HG03103 (cell line): Measurements from ENCODE around the gene DNM1.
"Not testable (repeated sequence)": the region's sequence is repeated elsewhere in the genome, so short reads cannot be mapped to it uniquely, and the experiment has no call there.

Experiments used
- ATAC-seq: cut with Tn5 transposase; IDR thresholded peaks from one replicate; pipeline ENCODE4 v1.9.1; 2021; ENCODE audit warnings: low read depth; ENCODE audit not compliant: unreplicated experiment

The DNM1 gene

DNA sequence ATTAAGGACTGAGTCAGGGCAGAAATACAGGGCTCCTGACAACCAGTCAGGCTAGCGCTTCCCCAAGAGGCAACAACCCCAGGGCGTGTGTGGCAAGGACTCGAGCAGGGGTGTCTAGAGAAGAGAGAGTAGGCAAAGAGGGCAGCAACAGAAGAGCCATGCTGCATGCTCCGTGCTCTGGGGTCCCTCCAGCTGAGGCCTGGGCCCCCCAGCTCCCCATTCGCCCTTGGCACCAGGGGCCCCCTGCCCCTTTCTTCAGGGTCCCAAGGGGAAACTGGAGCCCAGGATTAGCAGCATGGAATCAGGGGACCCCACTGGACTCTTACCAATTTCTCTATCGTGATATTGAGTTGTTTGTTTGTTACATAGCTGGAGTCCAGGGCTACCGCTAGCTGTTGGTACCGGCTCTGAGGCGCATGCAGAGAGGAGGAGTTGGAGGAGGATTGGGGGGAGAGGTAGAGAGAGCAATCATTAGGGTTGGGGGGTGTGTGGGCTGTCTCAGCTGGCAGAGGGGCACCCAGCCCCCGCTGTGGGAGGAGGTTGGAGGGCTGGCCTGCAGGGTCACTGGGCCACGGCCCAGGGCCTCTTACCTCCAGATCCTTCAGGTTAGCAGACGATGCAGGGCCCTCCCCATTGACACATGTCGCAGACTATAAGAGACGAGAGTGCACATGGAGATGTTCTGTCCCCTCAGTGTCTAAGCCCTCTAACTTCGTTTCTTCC is 63.9 kb downstream of the DNM1 start:
- no peak for ATAC-seq

DNA sequence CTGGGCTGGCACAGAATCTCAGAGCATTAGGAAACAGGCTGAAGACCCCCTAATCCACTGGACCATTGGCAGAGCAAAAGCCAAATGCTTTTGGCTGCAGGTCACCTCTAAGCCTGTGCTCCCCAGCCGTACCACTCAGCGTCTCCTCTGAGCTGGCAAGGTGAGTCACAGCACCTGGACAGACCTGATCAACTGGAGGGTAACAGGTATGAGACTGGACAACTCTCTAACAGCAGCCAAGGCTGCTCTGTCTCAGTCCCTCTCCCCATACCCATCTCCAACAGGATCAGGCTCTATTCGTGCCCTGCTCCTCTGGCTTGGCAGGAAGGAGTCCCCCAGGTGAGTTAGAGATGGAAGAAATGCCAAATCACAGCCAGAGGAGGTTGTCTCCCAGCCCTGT is 67.9 kb downstream of the DNM1 start:
- ATAC-seq, result no peak

DNA sequence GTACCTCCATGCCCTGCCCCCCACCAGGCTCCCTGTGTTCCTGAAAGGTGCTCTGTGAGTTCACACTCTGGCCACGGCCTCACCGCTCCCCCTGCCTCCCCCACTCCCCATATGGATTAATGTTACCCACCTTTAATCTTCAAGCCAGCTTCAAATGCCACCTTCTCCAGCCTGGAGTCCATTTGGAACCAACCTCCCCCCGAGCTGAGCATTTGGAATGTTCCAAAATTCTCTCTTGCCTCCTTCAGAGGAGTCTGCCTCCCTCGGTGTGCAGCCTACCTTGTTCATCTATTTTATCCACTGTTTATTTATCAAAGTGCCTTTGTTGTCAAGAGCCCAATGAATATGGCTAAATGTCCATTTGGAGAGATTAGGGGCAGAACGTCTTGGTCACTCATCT is 68.3 kb downstream of the DNM1 start:
- no peak for ATAC-seq

DNA sequence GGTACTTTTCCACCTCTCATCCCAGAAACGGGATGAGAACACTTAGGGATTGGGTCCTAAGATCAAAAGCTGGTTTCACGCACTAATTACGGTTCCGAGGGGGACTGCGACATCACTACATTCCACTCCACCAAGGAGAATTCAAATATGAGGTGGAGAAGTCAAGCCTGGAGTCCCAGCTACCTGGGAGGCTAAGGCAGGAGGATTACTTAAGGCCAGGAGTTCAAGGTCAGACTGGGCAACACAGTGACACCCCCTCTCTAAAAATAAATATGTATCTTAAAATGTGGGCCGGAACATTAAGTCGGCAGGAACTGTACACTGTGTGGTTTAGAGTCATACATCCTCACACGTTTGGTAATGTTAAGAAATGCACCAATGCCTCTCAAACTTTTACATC is 71.1 kb downstream of the DNM1 start:
- no peak for ATAC-seq

DNA sequence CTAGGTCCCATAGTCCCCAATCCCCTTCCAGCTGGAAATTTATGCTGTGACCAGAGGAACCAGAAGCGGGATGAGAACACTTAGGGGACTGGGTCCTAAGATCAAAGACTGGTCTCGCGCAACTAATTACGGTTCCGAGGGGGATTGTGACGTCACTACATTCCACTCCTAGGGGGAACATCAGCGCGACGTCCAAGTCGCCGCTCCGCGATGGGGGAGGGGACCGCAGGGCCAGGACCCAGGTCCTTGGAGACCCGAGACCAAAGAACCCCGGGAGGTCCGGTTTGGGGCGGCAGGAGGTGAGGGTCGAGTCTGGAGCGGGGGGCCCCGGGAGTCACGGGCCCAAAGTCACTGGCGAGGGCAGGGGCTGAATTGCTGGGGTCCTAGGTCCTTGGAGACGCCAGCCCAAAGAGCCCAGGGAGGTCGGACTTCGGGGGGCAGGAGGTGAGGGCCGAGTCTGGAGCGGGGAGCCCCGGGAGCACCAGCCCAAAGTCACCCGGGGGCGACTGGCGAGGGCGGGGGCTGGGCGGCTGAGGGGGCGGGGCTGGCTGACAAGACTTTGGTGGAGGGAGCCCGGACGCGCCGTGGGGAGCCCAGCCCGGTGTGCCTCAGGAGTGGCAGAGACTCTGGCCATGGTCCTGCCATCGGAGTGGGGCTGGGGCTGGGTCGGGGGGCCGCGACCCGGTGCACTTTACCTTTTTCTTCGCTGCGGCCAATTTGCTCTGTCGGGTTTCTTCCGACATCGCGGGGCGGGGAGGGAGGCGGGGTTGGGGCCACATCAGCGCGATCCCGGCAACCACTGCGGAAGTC is 72.2 kb downstream of the DNM1 start, which contains the start of gene GOLGA2:
Gene GOLGA2 (minus strand): TSS at position 810 of the 810 bp plus-strand sequence. CDS start 31 bp downstream, at position 779.
- peak; percentile 47 for ATAC-seq

DNA sequence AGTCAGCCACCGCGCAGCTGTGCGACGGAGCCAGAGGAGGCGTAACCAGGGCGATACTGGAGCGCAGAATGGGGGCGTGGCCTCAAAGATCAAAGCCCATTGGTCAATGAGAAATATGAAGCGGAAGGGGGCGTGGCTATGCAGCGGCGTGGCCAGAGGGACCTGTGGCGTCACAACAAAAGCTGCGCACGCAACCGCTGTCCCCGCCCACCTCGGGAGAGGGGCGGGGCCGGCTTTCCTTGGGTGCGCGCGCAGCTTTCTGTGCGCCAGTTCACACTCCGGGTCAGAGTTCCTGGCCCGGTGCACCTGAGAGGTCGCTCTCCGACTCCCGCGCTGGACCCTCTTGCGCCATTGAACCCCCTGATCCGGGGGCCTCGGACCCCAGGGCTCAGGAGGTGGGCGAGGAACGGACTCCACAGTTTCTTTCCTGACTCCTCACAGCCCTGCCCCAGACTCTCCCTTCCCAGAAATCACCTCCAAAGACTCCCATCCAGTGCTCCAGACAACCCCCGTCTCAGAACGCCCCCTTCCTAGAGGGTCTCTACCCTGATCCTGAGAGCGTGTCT is 72.9 kb downstream of the DNM1 start, which contains the start of gene SWI5:
Gene SWI5 (plus strand): TSS at position 269 of the 566 bp plus-strand sequence.
- peak; percentile 90 for ATAC-seq

DNA sequence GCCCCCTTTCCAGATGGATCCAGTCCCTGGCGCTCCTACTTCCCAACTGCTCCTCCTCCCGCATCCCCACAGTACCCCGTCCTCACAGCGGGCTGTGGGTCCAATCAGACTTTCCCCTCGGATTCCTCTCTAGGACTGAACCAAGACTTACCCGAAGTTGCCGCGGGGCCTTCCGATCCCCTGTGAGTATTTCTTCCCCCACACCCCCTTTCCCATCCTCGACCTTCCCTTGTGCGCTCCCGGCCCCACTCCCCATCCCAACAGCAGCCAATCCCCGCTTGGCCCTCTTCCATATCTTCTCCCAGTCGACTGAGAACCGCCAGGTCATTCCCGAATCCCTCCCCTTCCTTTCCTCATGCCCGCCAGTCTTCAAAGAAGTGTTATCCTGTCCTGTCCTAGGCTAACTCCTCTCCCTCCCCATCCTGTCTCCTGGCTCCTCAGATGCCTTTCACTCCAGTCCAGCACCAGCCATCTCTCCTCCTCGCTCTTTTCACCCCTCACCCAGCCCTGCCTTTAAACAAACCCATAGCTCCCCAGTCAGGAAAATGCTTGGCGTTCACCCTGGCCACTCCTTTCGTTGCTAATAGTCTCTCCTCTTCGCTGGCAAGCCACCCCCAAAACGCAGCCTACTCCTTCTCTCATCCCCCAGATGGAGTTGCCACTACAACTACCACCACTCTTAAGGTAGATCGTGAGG is 73.5 kb downstream of the DNM1 start:
- ATAC-seq, result no peak

DNA sequence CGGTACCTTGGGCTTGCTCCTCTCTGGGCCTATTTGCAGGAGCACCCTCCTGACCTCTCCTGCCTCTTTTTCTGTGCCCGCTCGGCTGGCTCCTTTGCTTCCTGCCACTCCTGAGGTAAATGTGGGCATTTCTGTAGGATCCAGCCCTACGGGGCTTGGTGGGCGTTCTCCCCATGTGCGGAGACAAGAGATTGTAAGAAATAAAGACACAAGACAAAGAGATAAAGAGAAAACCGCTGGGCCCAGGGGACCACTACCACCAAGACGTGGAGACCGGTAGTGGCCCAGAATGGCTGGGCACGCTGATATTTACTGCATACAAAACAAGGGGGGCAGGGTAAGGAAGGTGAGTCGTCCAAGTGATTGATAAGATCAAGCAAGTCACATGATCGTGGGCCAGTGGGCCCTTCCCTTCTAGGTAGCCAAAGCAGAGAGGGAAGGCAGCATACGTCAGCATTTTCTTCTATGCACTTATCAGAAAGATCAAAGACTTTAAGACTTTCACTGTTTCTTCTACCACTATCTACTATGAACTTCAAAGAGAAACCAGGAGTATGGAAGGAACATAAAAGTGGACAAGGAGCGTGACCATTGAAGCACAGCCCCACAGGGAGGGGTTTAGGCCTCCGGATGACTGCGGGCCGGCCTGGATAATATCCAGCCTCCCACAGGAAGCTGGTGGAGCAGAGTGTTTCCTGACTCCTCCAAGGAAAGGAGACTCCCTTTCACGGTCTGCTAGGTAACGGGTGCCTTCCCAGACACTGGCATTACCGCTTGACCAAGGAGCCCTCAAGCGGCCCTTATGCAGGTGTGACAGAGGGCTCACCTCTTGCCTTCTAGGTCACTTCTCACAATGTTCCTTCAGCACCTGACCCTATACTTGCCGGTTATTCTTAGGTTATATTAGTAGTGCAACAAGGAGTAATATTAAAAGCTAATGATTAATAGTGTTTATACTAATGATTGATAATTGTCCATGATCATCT is 76.2 kb downstream of the DNM1 start:
- not testable (repeated sequence) for ATAC-seq

DNA sequence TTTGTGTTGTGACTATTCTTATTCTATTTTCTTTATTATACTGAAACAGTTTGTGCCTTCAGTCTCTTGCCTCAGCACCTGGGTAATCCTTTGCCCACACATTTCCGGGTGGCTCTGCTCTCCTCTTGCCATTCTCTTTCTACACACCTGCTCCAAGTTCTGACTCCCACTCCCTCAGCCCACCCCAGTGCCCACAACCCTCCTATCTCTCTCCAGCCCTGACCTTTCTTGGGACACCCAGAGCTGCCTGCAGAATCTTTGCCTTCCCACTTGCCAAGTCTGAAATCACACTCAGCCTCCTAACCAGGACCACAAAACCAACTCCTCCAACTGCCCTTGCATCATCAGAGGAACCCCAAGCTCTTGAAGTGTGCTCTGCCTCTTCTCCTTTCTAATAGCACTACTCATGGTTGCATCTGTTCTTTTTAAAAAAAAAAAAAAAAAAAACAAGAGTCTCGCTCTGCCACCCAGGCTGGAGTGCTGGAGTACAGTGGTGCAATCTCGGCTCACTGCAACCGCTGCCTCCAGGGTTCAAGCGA is 77.0 kb downstream of the DNM1 start:
- no peak for ATAC-seq

DNA sequence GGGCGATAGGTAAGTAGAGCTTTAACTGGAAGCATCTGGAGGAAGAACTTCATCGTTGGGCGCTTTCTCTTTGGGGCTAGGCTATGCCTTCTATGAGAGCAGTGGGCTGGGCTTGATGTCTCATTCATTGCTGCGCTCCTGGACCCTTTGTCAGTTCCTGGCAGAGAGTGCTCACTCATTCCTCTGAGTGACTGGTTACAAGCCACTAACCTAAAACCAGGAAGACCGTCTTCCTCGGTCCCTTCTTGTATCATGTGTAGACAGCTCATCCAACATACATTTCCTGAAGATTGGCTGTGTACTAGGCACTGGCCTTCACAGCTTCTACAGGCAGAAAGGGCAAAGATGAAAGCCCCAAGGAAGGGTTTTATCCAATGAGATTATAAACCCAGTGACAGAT is 79.3 kb downstream of the DNM1 start:
- no peak for ATAC-seq

DNA sequence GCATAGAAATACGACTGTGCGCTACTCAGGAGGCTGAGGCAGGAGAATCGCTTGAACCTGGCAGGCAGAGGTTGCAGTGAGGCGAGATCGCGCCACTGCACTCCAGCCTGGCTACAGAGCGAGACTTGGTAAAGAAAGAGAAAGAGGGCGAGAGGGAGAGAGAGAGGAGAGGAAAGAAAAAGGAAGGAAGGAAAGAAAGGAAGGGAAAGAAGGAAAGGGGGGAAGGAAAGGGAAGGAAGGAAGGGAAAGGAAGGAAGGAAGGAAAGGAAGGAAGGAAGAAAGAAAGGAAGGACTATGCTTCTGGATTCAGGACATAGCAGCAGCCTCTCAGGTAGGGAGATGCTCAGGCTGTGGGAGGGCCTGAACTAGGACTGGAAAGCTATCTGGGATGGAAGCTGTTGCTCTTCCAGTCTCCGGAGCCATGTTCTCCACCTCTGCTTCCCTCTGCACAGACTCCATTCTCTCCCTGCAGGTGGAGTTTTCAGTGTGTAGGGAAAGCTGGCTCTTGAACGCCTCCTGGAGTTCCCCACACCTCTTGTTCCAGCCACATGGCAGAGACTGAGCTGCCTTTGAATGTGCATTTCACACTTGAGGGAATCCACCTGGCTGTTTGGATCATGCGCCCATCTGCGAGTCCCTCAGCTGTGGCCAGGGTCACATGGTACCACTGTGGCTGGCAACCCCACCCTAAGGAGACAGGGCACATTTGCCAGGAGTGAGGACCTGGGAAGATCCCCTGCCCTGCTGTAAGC is 82.0 kb downstream of the DNM1 start:
- no peak for ATAC-seq

DNA sequence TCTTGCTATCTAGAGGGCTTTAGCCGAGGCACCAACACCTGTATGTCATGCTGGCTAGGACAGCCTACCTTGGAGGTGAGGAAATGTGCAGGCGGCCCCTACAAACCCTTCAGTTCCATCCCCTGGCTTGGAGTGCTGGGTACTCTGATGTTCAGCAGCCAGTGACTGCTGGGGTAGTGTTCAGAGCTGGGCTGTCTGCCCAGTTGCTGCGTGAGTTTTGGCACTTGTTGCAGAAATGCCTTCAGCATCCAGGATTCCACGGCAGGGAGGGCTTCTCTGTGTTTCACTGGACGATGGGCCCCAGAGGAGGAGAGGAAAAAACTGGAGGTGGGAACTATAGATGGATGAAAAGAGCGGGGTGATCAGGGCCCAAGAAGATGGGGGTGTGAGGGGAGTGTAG is 83.3 kb downstream of the DNM1 start:
- ATAC-seq, result no peak

DNA sequence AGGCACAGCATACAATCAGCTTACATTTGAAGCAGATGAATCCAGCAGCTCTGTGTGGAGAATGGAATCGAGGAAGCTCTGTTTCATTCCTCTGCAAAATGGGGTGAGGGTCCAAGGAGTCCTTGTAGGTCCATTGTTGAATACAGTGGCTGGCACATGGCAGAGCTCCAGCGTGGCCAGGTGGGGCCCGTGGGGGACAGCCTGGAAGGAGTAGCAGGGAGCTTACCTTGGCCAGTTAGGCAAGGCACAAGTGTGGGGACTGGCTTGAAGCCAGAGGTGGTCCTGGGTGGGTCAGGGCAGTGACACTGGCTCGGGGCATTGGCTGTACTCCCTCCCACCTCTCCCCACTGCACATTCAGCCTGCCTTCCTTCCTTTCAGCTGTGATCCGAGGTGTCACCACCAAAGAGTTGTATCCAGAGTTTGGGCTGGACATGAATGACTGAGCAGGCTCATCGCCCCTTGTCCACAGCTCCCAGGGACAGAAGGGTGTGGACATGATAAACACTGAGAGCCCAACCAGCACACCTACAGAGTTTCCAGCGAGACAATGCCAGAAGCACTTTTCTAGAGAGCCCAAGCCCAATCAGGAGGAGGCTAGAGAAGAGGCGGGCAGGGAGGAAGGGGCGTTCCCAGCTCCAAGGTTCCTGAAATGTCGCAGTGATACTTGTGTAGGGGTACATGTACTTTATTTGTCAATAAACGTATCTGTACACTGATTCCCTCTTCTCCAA is 85.3 kb downstream of the DNM1 start:
- no peak for ATAC-seq

DNA sequence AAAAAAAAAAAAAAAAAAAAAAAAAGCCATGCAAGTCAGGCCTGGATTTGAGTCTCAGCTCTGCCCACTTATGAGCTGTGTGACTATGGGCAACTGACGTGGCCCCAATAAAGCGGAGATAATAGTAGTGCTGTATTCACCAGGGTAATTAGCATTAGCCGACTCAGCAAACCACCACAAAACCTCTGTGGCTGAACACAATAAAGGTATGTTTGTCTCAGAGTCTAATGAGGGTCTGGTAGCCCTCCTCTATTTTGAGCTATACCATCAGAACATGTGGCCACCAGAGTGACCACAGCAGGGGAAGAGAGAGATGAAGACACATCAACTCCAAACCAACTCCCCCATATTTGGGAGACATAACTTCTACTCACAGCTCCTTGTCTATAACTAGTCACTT is 88.8 kb downstream of the DNM1 start:
- ATAC-seq, result no peak

DNA sequence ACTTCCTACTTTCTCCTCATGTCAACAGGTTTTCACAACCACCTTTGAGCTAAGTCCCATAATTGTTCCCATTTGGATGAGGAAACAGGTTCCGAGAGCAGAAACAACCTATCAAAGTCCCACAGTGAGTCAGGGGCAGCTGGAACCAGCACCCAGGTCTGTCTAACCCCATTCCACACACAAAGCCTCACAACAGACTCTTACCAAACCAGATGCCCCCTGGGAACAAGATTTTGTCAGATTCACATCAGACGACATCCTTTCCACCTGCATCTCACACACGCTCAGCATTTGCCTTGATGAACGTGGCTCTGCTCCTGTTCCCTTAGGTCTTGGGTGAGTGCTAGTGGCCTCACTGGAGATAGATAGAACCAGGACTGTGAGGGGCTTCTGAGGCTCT is 89.9 kb downstream of the DNM1 start:
- no peak for ATAC-seq

DNA sequence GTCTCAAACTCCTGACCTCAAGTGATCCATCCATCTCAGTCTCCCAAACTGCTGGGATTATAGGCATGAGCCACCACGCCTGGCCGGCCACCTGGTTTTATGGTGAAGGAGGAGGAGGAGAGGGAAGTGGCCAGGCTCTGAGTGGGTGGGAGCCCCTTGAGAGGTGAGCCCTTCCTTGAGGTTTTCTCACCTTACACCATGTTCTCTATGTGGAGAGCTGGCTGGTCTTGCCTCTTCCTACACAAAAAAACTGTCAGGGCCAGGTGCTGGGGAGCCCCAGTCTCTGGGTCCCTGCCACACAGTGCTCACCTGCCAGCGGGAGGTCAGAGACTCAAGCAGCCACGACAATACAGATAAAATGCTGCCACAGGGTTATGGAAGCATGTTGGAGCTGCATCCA is 91.0 kb downstream of the DNM1 start:
- ATAC-seq, result no peak

DNA sequence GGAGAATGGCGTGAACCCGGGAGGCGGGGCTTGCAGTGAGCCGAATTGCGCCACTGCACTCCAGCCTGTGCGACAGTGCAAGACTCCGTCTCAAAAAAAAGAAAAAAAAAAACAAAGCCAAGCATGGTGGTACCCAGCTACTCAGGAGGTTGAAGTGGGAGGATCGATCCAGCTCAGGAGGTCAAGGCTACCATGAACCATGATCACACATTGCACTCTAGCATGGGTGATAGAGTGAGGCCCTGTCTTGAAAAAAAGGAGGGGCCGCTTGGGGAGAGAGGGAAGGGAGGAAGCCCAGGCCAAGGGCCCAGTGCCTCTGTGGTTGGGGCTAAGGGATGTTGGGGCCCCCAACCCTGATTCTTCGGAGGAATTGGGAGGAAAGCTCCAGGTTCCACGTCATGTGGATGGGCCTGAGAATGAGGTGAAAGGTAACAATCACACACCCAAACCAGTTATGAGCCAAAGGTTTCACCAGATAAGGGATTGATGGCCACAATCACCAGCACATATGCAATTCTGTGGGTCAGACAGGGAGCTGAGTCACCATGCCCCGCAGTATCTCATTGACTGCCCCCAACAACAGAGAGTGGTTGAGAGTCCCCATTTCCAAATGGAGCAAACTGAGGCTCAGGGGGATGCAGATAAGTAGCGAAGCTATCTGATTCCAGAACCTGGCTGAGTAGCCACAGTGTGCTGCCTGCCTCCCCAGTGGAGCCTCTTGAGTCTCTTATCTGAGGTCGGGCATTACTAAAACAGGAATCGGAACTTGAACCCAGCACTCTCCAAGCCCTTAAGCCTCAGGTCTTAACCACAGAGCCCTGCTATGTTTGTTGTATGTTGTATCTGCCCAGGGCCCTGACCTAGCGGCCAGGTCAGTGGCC is 93.4 kb downstream of the DNM1 start:
- ATAC-seq, result no peak
